ENCODE measurements around the gene ZSWIM5.

Gene ZSWIM5

DNA sequence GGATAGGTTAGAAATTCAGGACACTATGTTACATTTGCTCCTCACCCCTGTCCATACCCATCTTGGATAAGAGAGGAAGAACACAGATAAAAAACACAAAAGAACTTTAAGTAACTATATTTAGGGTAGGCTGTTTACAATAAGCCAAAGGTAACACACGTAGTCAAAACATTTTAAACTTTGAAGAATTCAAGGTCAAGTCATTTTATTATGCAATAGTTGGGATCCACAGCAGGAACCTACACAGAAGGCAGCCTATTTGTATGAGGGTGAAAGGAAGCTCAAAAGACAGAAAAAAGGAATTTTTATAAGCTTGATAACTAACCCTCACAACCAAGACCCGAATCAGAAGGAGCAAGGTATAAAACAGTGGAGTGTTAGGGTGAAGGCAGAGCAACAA is 89.6 kb downstream of the ZSWIM5 start:
- no peak for TF ChIP-seq FOXP2 (optimal IDR thresholded peaks at IDR 0.05; ENCODE audit: borderline replicate concordance, extremely low read depth, extremely low read length, insufficient read depth)
- TF ChIP-seq SIN3A (IDR thresholded peaks at IDR 0.05; ENCODE audit: borderline replicate concordance, insufficient read depth, low read length), result no peak
- TF ChIP-seq POLR2AphosphoS5 (IDR thresholded peaks at IDR 0.05; ENCODE audit: low read depth, low read length), result no peak

GRCh38 chr1:45116340-45116739 is 90.1 kb downstream of the ZSWIM5 start:
- TF ChIP-seq REST (IDR thresholded peaks at IDR 0.05; ENCODE audit: insufficient read depth in 1 of 2, low read depth in 2 of 2, low read length in 2 of 2) (no peak), SIN3A (IDR thresholded peaks at IDR 0.05; ENCODE audit: borderline replicate concordance, insufficient read depth, low read length) (no peak), FOXP2 (optimal IDR thresholded peaks at IDR 0.05; ENCODE audit: borderline replicate concordance, extremely low read depth, extremely low read length, insufficient read depth) (no peak), POLR2AphosphoS5 (IDR thresholded peaks at IDR 0.05; ENCODE audit: low read depth, low read length) (no peak), TAF1 (IDR thresholded peaks at IDR 0.05; ENCODE audit: borderline replicate concordance, insufficient read depth, low read length) (no peak)

DNA sequence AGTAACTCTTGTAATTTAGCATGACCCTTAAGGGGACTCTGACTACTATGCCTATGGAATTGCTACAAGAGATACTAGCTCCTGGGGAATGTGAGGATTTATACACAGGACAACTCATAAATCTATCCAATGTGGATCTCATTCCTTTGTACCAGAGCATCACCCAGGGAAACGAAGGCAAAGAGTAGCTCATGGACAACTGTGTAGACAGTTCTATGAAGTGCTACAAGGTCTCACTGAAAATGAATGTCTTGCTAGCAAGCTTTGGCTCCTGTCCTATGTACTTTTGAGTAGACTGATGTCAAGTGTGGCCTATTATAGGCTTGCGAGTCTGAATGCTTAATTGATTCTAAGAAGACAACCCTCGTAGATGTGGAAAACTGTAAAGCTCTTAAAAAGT is 93.7 kb downstream of the ZSWIM5 start:
- TF ChIP-seq REST (IDR thresholded peaks at IDR 0.05; ENCODE audit: insufficient read depth in 1 of 2, low read depth in 2 of 2, low read length in 2 of 2) (no peak), TAF1 (IDR thresholded peaks at IDR 0.05; ENCODE audit: borderline replicate concordance, insufficient read depth, low read length) (no peak), FOXP2 (optimal IDR thresholded peaks at IDR 0.05; ENCODE audit: borderline replicate concordance, extremely low read depth, extremely low read length, insufficient read depth) (no peak), POLR2AphosphoS5 (IDR thresholded peaks at IDR 0.05; ENCODE audit: low read depth, low read length) (no peak), SIN3A (IDR thresholded peaks at IDR 0.05; ENCODE audit: borderline replicate concordance, insufficient read depth, low read length) (no peak)

DNA sequence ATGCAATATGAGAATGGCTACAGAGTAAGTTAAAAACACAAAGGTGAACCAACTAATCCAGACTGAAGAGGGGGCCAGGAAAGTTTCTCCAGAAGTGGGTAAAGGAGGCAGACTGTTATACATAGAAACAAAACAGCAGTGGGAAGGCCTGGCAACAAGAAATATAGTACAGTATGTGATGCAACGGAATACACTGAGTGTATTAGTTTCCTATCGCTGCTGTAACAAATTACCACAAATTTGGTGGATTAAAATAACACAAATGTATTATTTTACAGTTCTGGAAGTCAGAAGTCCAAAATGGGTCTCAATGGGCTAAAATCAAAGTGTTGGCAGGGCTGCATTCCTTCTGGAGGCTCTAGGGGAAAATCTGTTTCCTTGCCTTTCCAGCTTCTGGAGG is 95.2 kb downstream of the ZSWIM5 start:
- TF ChIP-seq REST (IDR thresholded peaks at IDR 0.05; ENCODE audit: insufficient read depth in 1 of 2, low read depth in 2 of 2, low read length in 2 of 2) (no peak), POLR2AphosphoS5 (IDR thresholded peaks at IDR 0.05; ENCODE audit: low read depth, low read length) (no peak), FOXP2 (optimal IDR thresholded peaks at IDR 0.05; ENCODE audit: borderline replicate concordance, extremely low read depth, extremely low read length, insufficient read depth) (no peak)

DNA sequence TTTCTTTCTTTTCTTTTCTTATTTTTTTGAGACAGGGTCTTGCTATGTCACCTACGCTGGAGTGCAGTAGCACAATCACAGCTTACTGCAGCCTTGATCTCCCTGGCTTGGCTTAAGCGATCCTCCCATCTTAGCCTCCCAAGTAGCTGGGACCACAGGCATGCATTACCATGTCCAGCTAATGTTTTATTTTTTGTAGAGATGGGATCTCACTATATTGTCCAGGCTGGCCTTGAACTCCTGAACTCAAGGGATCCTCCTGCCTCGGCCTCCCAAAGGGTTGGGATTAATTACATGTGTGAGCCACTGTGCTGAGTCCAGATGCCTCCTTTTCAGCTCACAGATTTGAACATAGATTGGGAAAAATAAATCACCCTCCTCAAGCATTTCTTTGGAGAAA is 98.6 kb downstream of the ZSWIM5 start:
- TF ChIP-seq REST (IDR thresholded peaks at IDR 0.05; ENCODE audit: insufficient read depth in 1 of 2, low read depth in 2 of 2, low read length in 2 of 2) (no peak), FOXP2 (optimal IDR thresholded peaks at IDR 0.05; ENCODE audit: borderline replicate concordance, extremely low read depth, extremely low read length, insufficient read depth) (no peak), POLR2AphosphoS5 (IDR thresholded peaks at IDR 0.05; ENCODE audit: low read depth, low read length) (no peak), SIN3A (IDR thresholded peaks at IDR 0.05; ENCODE audit: borderline replicate concordance, insufficient read depth, low read length) (no peak), TAF1 (IDR thresholded peaks at IDR 0.05; ENCODE audit: borderline replicate concordance, insufficient read depth, low read length) (no peak)

Measured in PFSK-1 (cell line).